CD14-positive monocyte (primary cell): ENCODE data around the gene GSDME. TPM values are rescaled to one million over a fixed set of nuclear protein-coding genes. Genes with fewer than 3 reads are reported as not detected.

Source experiments
- DNase-seq, 3 donors: peaks; one replicate each; pipeline ENCODE4 v3.0.0-alpha.2; 2011 to 2022
- H2AFZ ChIP-seq: 2 replicates; pipeline ENCODE4 v1.6.0; 2012; ENCODE audit warnings: mild to moderate bottlenecking, low read depth, low read length, inconsistent platforms; ENCODE audit not compliant: insufficient read depth, poor library complexity, severe bottlenecking
- H3K27ac ChIP-seq, 2 donors: 1 replicate in 1 of 2; 2 replicates in 1 of 2; pipeline ENCODE4 v1.5.1; 2012 to 2013; ENCODE audit warnings: low read length in 2 of 2, control low read depth in 1 of 2, inconsistent platforms in 1 of 2, low read depth in 1 of 2, mild to moderate bottlenecking in 1 of 2
- H3K27me3 ChIP-seq, 2 donors: one replicate each; pipeline versions ENCODE4 v1.6.0 to v1.6.1; 2011 to 2013; ENCODE audit warnings: low read length in 2 of 2; ENCODE audit not compliant: control insufficient read depth in 2 of 2, insufficient read depth in 2 of 2
- H3K36me3 ChIP-seq, 2 donors: replicated peaks in 1 of 2; 1 replicate in 1 of 2; 2 replicates in 1 of 2; pipeline versions ENCODE4 v1.5.1 to v1.6.1; 2012 to 2013; ENCODE audit warnings: low read length in 2 of 2, control low read depth in 1 of 2, inconsistent platforms in 1 of 2, mild to moderate bottlenecking in 1 of 2; ENCODE audit not compliant: insufficient read depth in 2 of 2, control insufficient read depth in 1 of 2
- H3K4me1 ChIP-seq, 2 donors: 1 replicate in 1 of 2; 2 replicates in 1 of 2; pipeline versions ENCODE4 v1.5.1 to v1.6.1; 2012 to 2013; ENCODE audit warnings: low read length in 2 of 2, control low read depth in 1 of 2, inconsistent platforms in 1 of 2, mild to moderate bottlenecking in 1 of 2, moderate library complexity in 1 of 2; ENCODE audit not compliant: insufficient read depth in 2 of 2, control insufficient read depth in 1 of 2
- H3K4me2 ChIP-seq: replicated peaks from 2 replicates; pipeline ENCODE3; 2012; ENCODE audit warnings: low read length, moderate library complexity, mild to moderate bottlenecking; ENCODE audit not compliant: poor library complexity, severe bottlenecking; ENCODE audit errors: extremely low read depth
- H3K4me3 ChIP-seq, 3 experiments: fragments of 200-600 bp in 1 of 3; sonication (generic) in 1 of 3; replicated peaks in 1 of 3; 1 replicate in 2 of 3; 2 replicates in 1 of 3; pipeline ENCODE4 v1.5.1; 2011 to 2013; ENCODE audit warnings: low read length in 3 of 3, mild to moderate bottlenecking in 3 of 3, control low read depth in 2 of 3, low read depth in 2 of 3, inconsistent platforms in 1 of 3, moderate library complexity in 1 of 3
- H3K79me2 ChIP-seq: 2 replicates; pipeline ENCODE4 v1.6.0; 2012; ENCODE audit warnings: mild to moderate bottlenecking, control low read depth, inconsistent platforms, low read length, moderate library complexity; ENCODE audit not compliant: insufficient read depth
- H3K9ac ChIP-seq: 2 replicates; pipeline ENCODE4 v1.6.0; 2017; ENCODE audit warnings: low read length, mild to moderate bottlenecking; ENCODE audit not compliant: insufficient read depth, poor library complexity, severe bottlenecking
- H3K9me3 ChIP-seq, 2 donors: replicated peaks in 1 of 2; 1 replicate in 1 of 2; 2 replicates in 1 of 2; pipeline versions ENCODE4 v1.5.1 to v1.6.1; 2012 to 2013; ENCODE audit warnings: low read length in 2 of 2, control low read depth in 1 of 2; ENCODE audit not compliant: control insufficient read depth in 1 of 2, insufficient read depth in 1 of 2
- H4K20me1 ChIP-seq: 2 replicates; pipeline ENCODE4 v1.6.0; 2012; ENCODE audit warnings: mild to moderate bottlenecking, low read length, control low read depth, moderate library complexity; ENCODE audit not compliant: insufficient read depth
- H3K27ac Mint-ChIP-seq, 7 donors: one replicate each; pipeline ENCODE4 v1.8.0; 2020; ENCODE audit warnings: mild to moderate bottlenecking in 7 of 7, mixed read lengths in 7 of 7, moderate library complexity in 6 of 7, inconsistent platforms in 2 of 7
- H3K27me3 Mint-ChIP-seq, 3 donors: one replicate each; pipeline ENCODE4 v1.8.0; 2021 to 2022; ENCODE audit warnings: low read depth in 3 of 3, mild to moderate bottlenecking in 3 of 3, mixed read lengths in 3 of 3, moderate library complexity in 3 of 3, inconsistent platforms in 1 of 3
- H3K36me3 Mint-ChIP-seq, 2 donors: one replicate each; pipeline ENCODE4 v1.8.0; 2020; ENCODE audit warnings: mixed read lengths in 2 of 2, inconsistent platforms in 1 of 2, mild to moderate bottlenecking in 1 of 2
- H3K4me1 Mint-ChIP-seq: one replicate; pipeline ENCODE4 v1.8.0; 2020; ENCODE audit warnings: mild to moderate bottlenecking, mixed read lengths
- H3K4me3 Mint-ChIP-seq, 2 donors: one replicate each; pipeline ENCODE4 v1.8.0; 2020; ENCODE audit warnings: mild to moderate bottlenecking in 2 of 2, mixed read lengths in 2 of 2, moderate library complexity in 1 of 2
- H3K9me3 Mint-ChIP-seq, 7 donors: one replicate each; pipeline ENCODE4 v1.8.0; 2020 to 2022; ENCODE audit warnings: mixed read lengths in 7 of 7, mild to moderate bottlenecking in 6 of 7, moderate library complexity in 6 of 7, inconsistent platforms in 2 of 7
- WGBS: methylation state at CpG from one replicate; pipeline ENCODE4 v1.1.5; 2013; ENCODE audit warnings: missing lambda C conversion rate; ENCODE audit not compliant: insufficient coverage; 5-methylcytosine and 5-hydroxymethylcytosine counted together
- intact Hi-C, 2 donors: fragments of 100-400 bp; cut with micrococcal nuclease; formaldehyde crosslinking; loops; one replicate each; pipeline versions ENCODE4 v1.15.0 to v1.15.1; 2023
- polyA plus RNA-seq, 3 donors: library from polyadenylated mRNA; depleted of rRNA in 1 of 3; unstranded in 2 of 3; stranded (reverse) in 1 of 3; fragments of 300-500 nt in 2 of 3; fragments of >200 nt in 1 of 3; fragmentation: Illumina TruSeq in 2 of 3; gene quantifications; 1 replicate in 2 of 3; 2 replicates in 1 of 3; pipeline ENCODE4 v1.2.3, GENCODE V29; 2012 to 2021
- TF ChIP-seq, protein P1 (sequence below): fragments of 200-600 bp; IDR thresholded peaks from one replicate; pipeline ENCODE4 v1.8.0; 2022; ENCODE audit warnings: antibody characterized with exemption, mild to moderate bottlenecking

Gene GSDME
- polyA plus RNA-seq, 3 donors, result 1.3 to 2.3 TPM; not detected in 1

DNA sequence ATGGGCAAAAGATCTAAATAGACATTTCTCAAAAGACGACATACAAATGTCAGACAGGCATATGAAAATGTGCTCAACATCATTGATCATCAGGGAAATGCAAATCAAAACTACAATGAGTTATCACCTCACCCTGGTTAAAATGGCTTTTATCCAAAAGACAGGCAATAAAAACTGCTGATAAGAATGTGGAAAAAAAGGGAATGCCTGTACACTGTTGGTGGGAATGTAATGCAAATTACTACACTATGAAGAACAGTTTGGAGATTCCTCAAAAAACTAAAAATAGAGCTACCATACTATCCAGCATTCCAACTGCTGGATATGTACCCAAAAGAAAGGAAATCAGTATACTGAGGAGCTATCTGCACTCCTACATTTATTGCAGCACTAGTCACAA lies 18.0 kb downstream of the GSDME start:
- no peaks in the 10 kb centered on the region for H3K4me1 ChIP-seq
- no peak overlapping the region for H3K27ac ChIP-seq
- TF ChIP-seq, protein P1, sequence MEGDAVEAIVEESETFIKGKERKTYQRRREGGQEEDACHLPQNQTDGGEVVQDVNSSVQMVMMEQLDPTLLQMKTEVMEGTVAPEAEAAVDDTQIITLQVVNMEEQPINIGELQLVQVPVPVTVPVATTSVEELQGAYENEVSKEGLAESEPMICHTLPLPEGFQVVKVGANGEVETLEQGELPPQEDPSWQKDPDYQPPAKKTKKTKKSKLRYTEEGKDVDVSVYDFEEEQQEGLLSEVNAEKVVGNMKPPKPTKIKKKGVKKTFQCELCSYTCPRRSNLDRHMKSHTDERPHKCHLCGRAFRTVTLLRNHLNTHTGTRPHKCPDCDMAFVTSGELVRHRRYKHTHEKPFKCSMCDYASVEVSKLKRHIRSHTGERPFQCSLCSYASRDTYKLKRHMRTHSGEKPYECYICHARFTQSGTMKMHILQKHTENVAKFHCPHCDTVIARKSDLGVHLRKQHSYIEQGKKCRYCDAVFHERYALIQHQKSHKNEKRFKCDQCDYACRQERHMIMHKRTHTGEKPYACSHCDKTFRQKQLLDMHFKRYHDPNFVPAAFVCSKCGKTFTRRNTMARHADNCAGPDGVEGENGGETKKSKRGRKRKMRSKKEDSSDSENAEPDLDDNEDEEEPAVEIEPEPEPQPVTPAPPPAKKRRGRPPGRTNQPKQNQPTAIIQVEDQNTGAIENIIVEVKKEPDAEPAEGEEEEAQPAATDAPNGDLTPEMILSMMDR, result no peak
- H2AFZ ChIP-seq, result no peak overlapping the region
- H4K20me1 ChIP-seq, result no peaks in the 10 kb centered on the region
- no peaks in the 10 kb centered on the region for H3K27me3 ChIP-seq
- Mint-ChIP-seq H3K27ac (no peak overlapping the region), H3K4me3 (no peak overlapping the region), H3K27me3 (peaks cover 3 to 13% (median 3%) of the 10 kb centered on the region in 3 donors), H3K36me3 (no peaks in the 10 kb centered on the region), H3K9me3 (peaks cover 0 to 13% (median 3%) of the 10 kb centered on the region in 7 donors), H3K4me1 (no peaks in the 10 kb centered on the region)
- H3K9me3 ChIP-seq, result no peaks in the 10 kb centered on the region
- WGBS, result no CpG with 5 or more reads among the region's 1 CpG
- H3K79me2 ChIP-seq, result no peaks in the 10 kb centered on the region
- H3K4me3 ChIP-seq, result no peak overlapping the region
- DNase-seq, result no peak
- no peak overlapping the region for H3K9ac ChIP-seq
- H3K4me2 ChIP-seq, result no peak overlapping the region
- no peaks in the 10 kb centered on the region for H3K36me3 ChIP-seq
- intact Hi-C loops, result no loop called here

- Mint-ChIP-seq H3K27me3 (peaks cover 3 to 12% (median 3%) of the 10 kb centered on the region in 3 donors), H3K4me1 (no peaks in the 10 kb centered on the region), H3K36me3 (no peaks in the 10 kb centered on the region), H3K27ac (no peak overlapping the region), H3K4me3 (no peak overlapping the region), H3K9me3 (peaks cover 0 to 13% (median 3%) of the 10 kb centered on the region in 7 donors)
- TF ChIP-seq, protein P1, result no peak
- no peak for DNase-seq
- Histone ChIP-seq H3K79me2 (no peaks in the 10 kb centered on the region), H3K4me1 (no peaks in the 10 kb centered on the region), H3K36me3 (no peaks in the 10 kb centered on the region), H3K27me3 (no peaks in the 10 kb centered on the region), H3K27ac (no peak overlapping the region), H2AFZ (no peak overlapping the region), H3K9ac (no peak overlapping the region), H3K4me2 (no peak overlapping the region), H3K9me3 (no peaks in the 10 kb centered on the region), H4K20me1 (no peaks in the 10 kb centered on the region), H3K4me3 (no peak overlapping the region)
- no CpG with 5 or more reads among the region's 1 CpG for WGBS
- intact Hi-C loops, result no loop called here
Observed at GRCh38 chr7:24738577-24738976, 18.7 kb downstream of the GSDME start.
